Astrocyte of the cerebellum (primary cell): ENCODE data around the gene SLC29A2.
A peak's percentile ranks its signal among the peaks of the same experiment; 100 is the strongest.

Experiments
- DNase-seq: peaks from one replicate; pipeline ENCODE4 v3.0.0-alpha.2; 2011; ENCODE audit warnings: low read depth
- H3K4me3 ChIP-seq: 2 replicates; pipeline ENCODE4 v1.5.1; 2011; ENCODE audit warnings: mild to moderate bottlenecking, low read depth, low read length, moderate library complexity
- CTCF ChIP-seq: IDR thresholded peaks from 2 replicates; pipeline ENCODE4 v1.5.1; 2012; ENCODE audit warnings: low read length, low read depth, moderate library complexity, mild to moderate bottlenecking; ENCODE audit errors: missing control alignments
- in situ Hi-C: cut with HindIII; loops from 2 replicates; pipeline ENCODE4 v1.10.0; 2017; ENCODE audit warnings: low sequenced_read_pairs

Gene SLC29A2

GRCh38 chr11:66371627-66372415 lies at the start of gene SLC29A2:
SLC29A2 (minus strand) TSS chr11:66371760; CDS start chr11:66371591, 169 bp downstream.
- DNase-seq = no peak
- in situ Hi-C loops = no loop called here
- TF ChIP-seq CTCF = no peak
- peak within 1 kb of the TSS; percentile 61 for H3K4me3 ChIP-seq

GRCh38 chr11:66420671-66421476 lies 49.3 kb upstream of the SLC29A2 start, which contains the start of gene NPAS4:
NPAS4 (plus strand) TSS chr11:66421035; CDS start chr11:66421180, 145 bp downstream.
- no peak within 1 kb of the TSS for H3K4me3 ChIP-seq
- DNase-seq = no peak
- TF ChIP-seq CTCF = no peak
- in situ Hi-C loops = no loop called here

GRCh38 chr11:66419825-66420224 lies 48.3 kb upstream of the SLC29A2 start:
- DNase-seq = no peak
- H3K4me3 ChIP-seq = no peak overlapping the region
- in situ Hi-C loops = no loop called here
- no peak for TF ChIP-seq CTCF

GRCh38 chr11:66418986-66419308 lies 47.4 kb upstream of the SLC29A2 start:
- no peak for DNase-seq
- in situ Hi-C loops = no loop called here
- no peak overlapping the region for H3K4me3 ChIP-seq
- TF ChIP-seq CTCF = no peak

GRCh38 chr11:66418168-66418985 lies 46.8 kb upstream of the SLC29A2 start:
- DNase-seq = peak; percentile 88
- in situ Hi-C loops = no loop called here
- no peak overlapping the region for H3K4me3 ChIP-seq
- peak; percentile 61 for TF ChIP-seq CTCF

- in situ Hi-C loops = no loop called here
- no peak for TF ChIP-seq CTCF
- DNase-seq = no peak
- no peak overlapping the region for H3K4me3 ChIP-seq
These were observed 45.4 kb upstream of the SLC29A2 start for GRCh38 chr11:66417000-66417399.
